ENCODE data around the gene KAT8. TPM values are rescaled to one million over a fixed set of nuclear protein-coding genes. Genes with fewer than 3 reads are reported as not detected.

The KAT8 gene
- total RNA-seq, 4 donors from 2014 or later = 90.0 to 121 (median 113) TPM

- 75 to 88% methylated on average over 1 to 4 of the region's 5 CpGs for WGBS, 2 donors
- TF ChIP-seq POLR2A (IDR thresholded peaks at IDR 0.05) = no peak
- TF ChIP-seq CTCF (IDR thresholded peaks at IDR 0.05) = no peak
- Histone ChIP-seq H3K36me3 (peaks cover 27 to 29% of the 10 kb centered on the region in 2 donors), H3K9me3 (no peaks in the 10 kb centered on the region), H3K4me3 (replicated peaks in 1 of 3) (no peak overlapping the region), H3K27me3 (no peaks in the 10 kb centered on the region), H3K27ac (no peak overlapping the region), H3K4me1 (no peaks in the 10 kb centered on the region)
- intact Hi-C loops (cut with DNase I) = no loop called here
- no peak for DNase-seq
Observed at GRCh38 chr16:31083556-31083955, 33.9 kb upstream of the KAT8 start.

GRCh38 chr16:31083981-31084380 is 33.5 kb upstream of the KAT8 start:
- Histone ChIP-seq H3K4me3 (replicated peaks in 1 of 3) (no peak overlapping the region), H3K9me3 (no peaks in the 10 kb centered on the region), H3K27me3 (no peaks in the 10 kb centered on the region), H3K36me3 (peaks cover 22 to 25% of the 10 kb centered on the region in 2 donors), H3K4me1 (no peaks in the 10 kb centered on the region), H3K27ac (no peak overlapping the region)
- WGBS, 2 donors = 67 to 72% methylated on average over 3 to 8 of the region's 13 CpGs
- no peak for TF ChIP-seq CTCF (IDR thresholded peaks at IDR 0.05)
- no peak for TF ChIP-seq POLR2A (IDR thresholded peaks at IDR 0.05)
- peak; percentile 33 to 41 for DNase-seq
- intact Hi-C loops (cut with DNase I) = no loop called here

- 75 to 93% methylated on average over 10 to 11 of the region's 16 CpGs for WGBS, 2 donors
- Histone ChIP-seq H3K36me3 (peaks cover 15 to 20% of the 10 kb centered on the region in 2 donors), H3K4me1 (no peaks in the 10 kb centered on the region), H3K9me3 (no peaks in the 10 kb centered on the region), H3K4me3 (replicated peaks in 1 of 3) (no peak overlapping the region), H3K27ac (no peak overlapping the region), H3K27me3 (no peaks in the 10 kb centered on the region)
- DNase-seq = no peak
- intact Hi-C loops (cut with DNase I) = no loop called here
- no peak for TF ChIP-seq POLR2A (IDR thresholded peaks at IDR 0.05)
- TF ChIP-seq CTCF (IDR thresholded peaks at IDR 0.05) = no peak
Observed at GRCh38 chr16:31084584-31085302, 32.7 kb upstream of the KAT8 start.

GRCh38 chr16:31085411-31085810 is 32.1 kb upstream of the KAT8 start:
- Histone ChIP-seq H3K9me3 (no peaks in the 10 kb centered on the region), H3K4me3 (replicated peaks in 1 of 3) (no peak overlapping the region), H3K4me1 (no peaks in the 10 kb centered on the region), H3K36me3 (peaks cover 8 to 14% of the 10 kb centered on the region in 2 donors), H3K27ac (no peak overlapping the region), H3K27me3 (no peaks in the 10 kb centered on the region)
- DNase-seq = no peak
- WGBS, 2 donors = 83 to 92% methylated on average over 8 of the region's 8 CpGs
- intact Hi-C loops (cut with DNase I) = no loop called here
- TF ChIP-seq POLR2A (IDR thresholded peaks at IDR 0.05) (no peak), CTCF (IDR thresholded peaks at IDR 0.05) (no peak)

- H3K4me1 ChIP-seq = no peaks in the 10 kb centered on the region
- intact Hi-C loops (cut with DNase I) = no loop called here
- 92% methylated on average over 14 to 16 of the region's 18 CpGs for WGBS, 2 donors
- H3K36me3 ChIP-seq = peaks cover 8 to 11% of the 10 kb centered on the region in 2 donors
- TF ChIP-seq CTCF (IDR thresholded peaks at IDR 0.05) (no peak), POLR2A (IDR thresholded peaks at IDR 0.05) (no peak)
- H3K9me3 ChIP-seq = no peaks in the 10 kb centered on the region
- no peak overlapping the region for H3K27ac ChIP-seq
- no peaks in the 10 kb centered on the region for H3K27me3 ChIP-seq
- no peak for DNase-seq
- H3K4me3 ChIP-seq (replicated peaks in 1 of 3) = no peak overlapping the region
Observed at GRCh38 chr16:31085873-31086628, 31.4 kb upstream of the KAT8 start.
